DMS 273 (cell line): Measurements from ENCODE around the gene DNAL1.

ENCODE experiments used
- DNase-seq: peaks from one replicate; lab custom pipeline; 2025; ENCODE audit not compliant: unreplicated experiment; lab: John Stamatoyannopoulos, UW

Gene DNAL1

DNA sequence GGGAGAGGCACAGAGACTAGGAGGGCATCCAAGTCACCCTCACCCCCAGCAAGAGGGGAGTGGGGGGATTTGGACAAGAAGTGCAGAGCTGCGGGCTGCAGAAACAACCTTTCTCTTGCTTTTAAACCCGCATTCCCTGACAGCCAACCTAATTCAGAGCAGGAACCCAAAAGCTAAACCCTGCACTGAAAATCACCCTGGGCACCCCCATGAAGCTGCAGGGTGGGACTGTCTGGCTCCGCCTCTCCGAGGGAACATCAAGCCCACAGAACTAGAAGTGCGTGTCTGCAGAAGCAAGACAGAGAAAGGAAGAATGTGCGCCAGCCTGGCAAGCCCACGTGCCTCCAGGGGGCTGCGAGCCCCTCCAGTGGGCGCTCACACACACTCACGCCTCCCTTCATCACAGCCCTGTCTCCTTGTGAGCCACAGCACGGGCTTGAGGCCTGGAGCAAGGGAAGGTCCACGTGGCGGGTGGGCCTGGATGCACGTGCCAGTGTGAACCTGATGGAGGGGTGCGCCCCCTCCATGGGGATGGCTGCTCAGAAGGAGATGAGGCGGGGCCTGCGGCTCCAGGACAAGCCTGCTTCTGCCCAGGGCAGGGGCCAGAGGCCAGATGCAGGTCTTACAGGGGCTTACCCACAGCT, 97.2 kb downstream of the DNAL1 start:
- no peak for DNase-seq

DNA sequence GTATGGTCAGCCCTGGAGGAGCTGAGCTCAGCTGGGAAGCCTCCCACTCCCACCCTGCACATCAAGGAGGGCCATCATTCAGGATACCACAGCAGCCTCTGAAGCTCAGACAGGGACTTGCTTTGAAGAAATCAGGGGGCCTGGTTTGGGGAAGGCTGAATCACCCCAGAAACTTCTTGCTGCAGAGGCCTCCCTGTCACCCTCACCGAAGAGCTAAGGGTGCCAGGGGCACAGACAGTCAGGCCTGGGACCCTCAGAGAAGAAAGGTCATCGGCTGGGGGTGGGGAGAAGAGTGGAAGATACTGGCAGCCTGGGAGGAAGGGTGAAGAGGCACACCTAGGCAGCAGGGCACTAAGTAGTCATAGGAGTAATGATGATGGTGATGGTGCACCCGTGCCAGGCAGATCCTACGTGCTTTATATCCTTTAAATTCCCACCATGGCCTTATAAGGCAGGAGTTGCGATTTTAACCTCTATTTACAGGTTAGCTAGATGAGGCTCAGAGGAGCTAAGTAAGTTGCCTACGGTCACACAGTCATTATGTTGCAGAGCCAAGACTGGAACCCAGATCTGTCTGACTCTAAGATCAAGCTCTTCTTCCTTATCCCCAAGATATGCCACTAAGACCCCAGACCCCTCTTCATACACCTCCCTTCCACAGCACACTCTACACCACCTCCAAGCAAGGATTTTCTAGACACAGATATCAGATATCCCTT, 97.9 kb downstream of the DNAL1 start:
- DNase-seq, result no peak

DNA sequence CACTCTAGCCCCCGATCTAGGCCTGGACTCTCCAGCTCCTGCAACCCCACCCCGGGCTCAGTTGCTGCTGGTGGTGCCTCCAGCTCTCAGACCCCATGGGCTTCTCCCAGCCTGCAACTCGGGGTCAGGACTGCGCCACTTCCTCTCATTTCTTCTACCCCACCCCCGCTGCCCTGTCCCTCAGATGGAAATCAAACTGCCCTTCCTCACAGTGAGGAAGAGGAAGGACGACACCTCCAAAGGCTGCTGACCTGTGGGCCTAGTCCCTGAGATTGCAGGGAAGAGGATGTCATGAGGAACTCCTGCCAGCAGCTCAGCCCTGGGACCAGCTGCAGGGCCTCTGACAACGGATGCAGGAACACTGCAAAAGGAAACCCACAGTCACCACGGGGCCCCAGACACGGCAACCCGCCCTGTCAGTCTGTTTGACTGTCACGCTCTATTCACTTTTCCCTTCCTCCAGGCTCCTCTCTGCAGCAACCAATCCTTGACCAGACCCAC, 98.7 kb downstream of the DNAL1 start:
- DNase-seq, result no peak

DNA sequence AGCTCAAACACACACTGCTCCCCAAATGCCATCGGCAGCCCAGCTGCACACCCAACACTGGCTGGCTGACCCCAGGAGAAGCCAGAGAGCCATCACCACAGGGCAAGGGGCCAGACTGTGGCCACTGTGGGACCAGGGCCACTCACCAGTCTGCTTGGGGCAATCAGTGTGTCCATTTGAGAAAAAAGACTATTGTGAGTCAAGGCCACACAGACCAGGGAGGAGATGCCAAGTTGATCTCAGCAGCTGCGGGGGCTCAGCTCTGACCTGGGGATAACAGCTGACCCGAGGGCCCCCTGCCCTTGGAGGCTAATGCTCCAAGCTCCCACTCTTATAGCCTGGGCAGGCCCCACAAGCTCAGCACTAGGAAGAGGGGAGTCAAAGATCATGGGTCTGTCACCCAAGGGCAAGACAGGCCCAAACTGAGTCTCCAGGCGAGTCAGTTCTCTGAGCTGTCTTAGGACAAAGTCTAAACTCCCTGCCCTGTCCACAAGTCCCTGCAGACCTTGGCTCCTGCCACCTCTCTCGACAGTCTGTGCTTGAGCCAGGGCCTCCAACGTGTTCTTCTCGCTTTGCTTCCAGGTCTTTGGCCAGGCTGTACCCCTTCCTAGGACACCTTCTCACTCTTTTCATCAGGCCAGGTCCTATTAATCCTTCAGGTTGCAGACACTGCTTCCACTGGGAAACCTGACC, 99.5 kb downstream of the DNAL1 start:
- no peak for DNase-seq

DNA sequence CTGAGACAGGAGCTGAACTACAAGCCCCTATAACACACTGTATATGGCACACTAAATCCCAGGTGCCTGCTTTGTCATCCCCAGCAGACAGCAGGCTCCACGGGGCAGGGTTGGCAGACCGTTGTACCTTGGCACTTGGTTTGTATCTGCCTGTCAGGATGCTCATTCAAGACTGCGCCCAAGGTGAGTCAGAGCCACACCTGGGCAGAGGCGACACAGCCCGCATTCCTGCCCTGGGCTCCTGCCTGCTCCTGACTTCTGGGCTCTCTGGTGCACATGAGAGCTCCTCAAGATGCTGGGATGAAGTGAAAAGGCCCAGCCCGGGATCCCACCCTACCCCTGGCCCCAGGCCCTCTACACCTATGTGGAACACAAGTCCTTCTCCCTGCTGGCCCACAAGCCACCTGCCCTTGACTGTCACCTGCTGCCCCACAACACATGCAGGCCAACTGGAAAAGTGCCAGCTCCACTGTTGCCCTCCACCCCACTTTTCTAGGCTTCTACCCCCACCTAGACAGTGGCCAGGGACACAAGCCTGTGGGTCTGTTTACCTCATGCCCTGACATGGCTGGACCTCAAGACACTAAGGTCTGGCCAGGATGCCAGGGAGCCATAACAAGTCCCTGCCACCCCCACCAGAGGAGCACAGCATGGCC, 100.2 kb downstream of the DNAL1 start:
- no peak for DNase-seq

DNA sequence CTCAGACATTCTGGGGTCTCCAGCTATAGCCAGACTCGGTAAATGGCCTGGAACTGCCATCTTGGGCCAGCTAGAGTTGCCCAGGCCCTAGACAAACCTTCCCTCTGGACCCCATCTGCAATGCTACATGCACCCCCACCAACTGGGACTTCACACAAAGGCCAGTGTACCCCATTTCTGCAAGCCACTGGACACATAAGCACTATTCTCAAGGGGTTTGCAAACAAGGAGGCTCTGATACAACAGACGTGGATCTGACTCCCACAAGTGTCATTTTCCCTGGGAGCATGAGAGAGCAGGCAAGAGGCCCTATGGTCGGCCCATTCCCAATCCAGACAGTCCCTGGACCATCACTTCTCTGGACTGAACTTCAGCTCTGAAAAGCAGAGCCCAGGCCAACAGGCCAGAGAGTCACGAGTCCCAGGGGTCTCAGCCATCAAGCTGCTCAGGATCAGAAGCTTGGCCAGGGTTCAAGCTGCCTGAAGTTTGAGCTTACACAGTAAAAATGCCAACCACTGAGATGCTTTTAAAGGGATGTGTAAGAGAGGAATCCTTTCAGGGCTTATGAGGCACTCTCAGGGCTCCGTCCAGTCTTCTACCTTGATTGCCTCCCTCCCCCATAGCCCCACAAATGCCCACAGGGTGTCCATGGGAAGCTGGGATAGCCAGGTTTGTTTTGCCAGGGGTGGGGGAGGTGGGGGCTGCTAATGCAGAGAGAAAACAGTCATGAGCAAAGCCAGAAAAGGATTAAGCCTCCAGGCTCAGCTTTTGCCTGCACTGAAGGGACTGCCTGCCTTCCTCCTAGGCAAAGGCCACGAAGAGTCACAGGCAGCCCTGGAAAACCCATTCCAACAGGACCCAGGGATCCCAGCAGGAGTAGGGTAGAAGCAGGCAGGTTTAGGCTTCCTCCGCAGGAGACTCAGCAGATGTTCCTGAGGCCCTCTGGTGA, 101.1 kb downstream of the DNAL1 start:
- no peak for DNase-seq

DNA sequence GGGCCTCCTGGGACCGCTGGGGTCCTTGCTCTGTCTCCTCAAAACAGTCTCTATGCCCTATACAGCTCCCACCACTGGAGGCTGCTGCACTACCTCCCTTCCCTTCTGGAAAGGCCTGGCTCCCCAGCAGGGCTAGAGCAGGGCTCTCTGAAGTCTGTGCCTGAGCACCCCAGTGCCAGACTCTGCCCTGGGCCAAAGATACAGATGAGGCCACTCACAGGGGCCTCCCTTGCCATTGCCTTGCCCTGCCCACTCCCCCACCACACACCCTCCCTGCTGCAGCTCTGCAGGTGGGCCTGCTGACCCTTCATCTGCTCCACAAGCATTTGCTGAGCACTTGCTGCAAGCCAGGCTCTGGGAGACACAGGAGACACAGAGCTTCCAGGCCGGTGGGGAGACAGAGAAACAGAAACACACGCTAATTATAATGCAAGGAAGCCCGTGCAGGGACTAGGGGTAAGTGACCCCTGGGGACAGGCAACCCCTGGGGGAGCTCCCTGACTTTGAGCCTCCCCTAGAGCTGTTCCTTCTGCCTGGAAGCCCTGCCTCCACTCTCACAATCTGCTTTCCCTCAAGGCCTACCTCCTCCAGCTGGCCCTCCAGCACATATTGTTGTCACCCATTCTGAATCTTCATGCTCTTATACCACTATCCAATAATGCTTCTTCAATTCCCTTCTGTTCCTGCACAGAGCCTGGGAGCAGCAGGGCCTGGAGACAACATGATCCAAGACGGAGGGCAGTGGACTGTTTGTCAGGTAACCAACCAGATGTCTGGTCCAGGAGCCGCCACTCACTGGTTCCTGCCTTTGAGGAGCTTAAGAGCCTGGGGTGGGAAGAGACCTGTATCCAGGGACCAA, 102.0 kb downstream of the DNAL1 start:
- peak; percentile 70 for DNase-seq

DNA sequence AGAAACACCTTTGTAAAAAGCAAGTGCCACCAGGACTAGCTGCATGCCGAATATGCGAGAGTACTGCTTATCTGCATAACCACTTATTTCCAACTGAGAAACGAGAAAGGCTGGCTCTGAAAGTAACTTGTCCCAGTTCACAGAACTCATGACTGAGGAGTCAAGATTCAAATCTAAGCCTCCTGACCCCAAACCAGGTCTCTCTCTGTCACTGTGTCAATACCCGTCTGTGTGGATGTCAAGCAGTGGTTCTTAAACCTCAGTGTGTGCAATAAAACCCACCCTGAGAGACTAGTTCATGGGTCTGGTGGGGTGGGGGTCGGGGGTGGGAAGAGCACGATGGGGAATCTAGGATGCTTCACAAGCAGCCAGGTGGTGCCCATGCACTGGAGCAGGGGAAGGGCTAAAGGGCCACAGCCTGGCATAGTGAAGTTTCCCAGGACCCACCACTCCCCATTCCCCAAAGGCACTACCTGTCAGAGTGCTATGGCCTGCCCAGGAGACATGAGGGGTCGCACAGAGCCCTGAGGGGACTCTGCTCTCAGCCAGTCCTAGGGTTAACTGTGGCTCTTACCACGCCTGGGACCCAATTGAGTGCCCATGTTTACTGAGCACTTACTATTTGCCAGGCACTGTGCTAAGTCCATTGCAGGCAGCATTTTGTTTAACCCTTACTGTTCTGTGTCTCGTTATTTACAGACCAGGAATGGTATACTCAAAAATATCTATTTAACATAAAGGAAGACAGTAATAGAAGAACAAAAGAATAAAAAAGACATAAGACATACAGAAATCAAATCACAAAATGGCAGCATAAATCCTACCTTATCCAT, 102.8 kb downstream of the DNAL1 start:
- no peak for DNase-seq

DNA sequence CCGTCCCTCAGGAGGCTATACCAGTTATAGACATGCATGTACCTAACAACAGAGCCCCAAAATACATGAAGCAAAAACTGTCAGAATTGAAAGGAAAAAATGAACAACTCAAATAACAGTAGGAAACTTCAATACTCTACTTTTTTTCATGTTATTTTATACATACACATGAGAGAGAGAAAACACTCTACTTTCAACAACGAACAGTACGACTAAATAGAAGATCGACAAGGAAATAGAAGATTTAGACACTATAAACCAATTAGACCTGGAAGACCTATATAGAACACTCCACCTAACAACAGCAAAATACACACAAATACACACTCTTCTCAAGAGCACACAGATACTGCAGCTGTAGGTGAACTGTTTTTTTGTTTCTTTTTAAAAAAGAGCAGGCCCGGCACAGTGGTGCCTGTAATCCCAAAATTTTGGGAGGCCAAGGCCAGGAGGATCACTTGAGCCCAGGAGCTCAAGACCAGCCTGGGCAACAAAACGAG, 104.1 kb downstream of the DNAL1 start:
- no peak for DNase-seq

DNA sequence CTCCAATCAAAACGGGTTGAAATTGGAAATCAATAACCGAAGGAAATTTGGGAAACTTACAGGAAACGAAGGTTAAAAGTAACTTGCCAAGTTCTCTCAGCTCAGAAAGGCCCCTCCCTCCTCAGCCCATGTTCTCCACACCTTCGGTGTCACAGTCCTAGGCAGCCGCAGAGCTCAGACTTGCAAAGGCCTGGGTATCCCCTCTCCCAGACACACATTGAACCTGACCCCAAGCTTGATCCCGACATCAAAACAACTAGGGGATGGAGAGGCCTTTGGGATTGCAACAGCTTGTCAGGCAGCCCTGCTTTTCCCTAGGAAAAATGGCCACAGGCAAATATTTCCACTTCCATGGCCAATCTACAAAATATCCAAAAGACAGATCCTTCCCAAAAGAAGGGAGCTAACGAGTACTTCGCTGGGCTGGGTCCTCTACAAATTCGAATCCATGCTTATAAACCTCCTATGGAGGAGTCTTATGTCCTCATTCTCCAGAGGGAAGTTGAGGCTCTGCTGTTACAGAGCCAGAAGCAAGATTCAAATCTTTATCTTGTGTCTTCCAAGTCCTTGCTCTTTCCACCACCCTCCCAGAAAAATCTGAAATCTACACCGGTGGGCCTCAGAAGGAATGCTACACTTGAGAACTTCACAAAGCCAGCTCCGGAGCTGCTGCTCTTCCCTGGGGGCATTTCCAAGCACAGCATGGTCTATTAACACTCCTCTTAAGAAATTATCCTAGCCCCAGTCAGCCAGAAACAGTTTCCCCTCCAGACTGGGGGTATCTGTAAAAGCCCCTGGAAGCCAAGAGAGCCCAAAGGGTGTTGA, 105.1 kb downstream of the DNAL1 start:
- DNase-seq, result no peak

DNA sequence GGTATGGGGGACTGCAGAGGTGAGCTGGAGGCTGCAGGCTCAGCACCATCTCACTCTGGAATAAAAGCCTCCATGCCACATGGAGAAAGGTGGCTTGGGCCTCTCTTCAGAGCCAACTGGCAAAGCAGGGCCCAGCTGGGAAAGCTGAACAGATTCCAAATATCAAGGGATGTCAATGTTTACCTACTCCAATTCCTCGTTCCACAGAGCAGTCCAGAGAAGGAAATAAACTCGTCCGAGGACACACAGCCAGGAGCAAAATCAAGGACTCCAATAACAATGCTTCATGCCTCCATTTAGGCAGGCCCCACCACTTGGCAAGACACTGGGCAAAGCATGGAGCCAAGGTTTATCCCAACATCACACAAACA, 105.7 kb downstream of the DNAL1 start:
- DNase-seq, result peak; percentile 64

DNA sequence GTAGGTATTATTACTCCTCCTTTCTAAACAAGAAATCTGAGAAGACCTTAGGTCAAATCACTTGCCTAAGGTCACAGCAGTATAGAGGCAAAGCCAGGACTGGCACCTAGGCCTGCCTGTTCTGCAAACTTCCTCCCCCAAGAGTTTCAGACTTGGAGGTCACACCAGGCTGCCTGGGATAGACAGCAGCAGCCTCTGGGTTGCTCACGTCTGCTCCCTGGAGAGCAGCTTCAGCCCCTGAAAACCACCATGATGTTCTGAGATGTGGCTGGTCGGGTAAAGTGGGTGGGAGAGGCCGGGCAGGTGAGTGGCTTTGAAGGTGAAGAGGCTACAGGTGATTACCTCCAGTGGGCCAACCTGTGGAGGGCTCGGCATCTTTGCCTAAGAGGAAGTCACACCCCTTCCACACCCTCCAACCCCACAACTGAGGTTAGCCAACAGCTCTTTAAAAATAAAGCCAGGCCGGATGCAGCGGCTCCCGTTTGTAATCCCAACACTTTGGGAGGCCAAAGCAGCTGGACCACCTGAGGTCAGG, 106.4 kb downstream of the DNAL1 start:
- DNase-seq, result no peak

DNA sequence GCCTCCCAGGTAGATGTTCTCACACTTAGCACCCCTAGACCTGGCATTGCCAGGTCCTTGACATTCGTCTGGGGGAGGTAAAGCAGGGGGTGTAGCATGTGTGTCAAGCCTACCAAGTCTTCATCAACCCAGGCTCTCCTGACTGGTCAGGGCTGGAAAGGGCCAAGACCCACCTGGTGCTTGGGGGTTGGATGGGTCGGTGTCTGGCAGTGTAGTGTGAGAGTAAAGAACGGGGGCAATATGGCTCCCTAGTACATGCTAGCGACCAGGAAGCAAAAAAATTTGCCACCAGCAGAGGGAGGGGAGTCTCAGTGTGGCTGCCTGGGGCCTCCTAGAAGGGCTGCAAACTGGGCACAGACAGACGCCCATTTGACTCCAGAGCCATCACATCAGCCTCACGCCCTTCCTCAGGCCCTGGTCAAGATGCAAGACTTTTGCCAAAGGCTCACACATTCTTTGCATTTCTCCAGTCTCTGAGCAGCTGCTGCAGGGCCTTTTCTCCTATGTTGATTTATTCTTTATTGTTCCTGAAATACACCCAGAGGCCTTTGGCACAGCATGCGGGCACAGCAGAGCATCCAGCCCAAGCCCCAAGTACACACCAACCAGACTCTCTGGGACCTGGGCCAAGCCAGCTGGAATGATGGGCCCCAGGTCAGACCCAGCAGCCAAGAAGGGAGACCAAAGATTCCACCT, 107.7 kb downstream of the DNAL1 start:
- DNase-seq, result peak; percentile 81
